Fibroblast of villous mesenchyme (primary cell): ENCODE data around the gene RET. TPM values are rescaled to one million over a fixed set of nuclear protein-coding genes. Genes with fewer than 3 reads are reported as not detected.

ENCODE experiments used
- DNase-seq: peaks from one replicate; pipeline ENCODE4 v3.0.0-alpha.2; 2010; ENCODE audit warnings: low read depth
- H3K4me3 ChIP-seq: 2 replicates; pipeline ENCODE4 v1.5.1; 2011; ENCODE audit warnings: low read depth, mild to moderate bottlenecking, low read length
- total RNA-seq: library from RNA; depleted of rRNA; stranded (reverse); fragments of >200 nt; gene quantifications from 2 replicates; pipeline ENCODE4 v1.2.3, GENCODE V29; 2012
- TF ChIP-seq, protein P1 (sequence below): IDR thresholded peaks from 2 replicates; pipeline ENCODE4 v1.5.1; 2012; ENCODE audit warnings: low read depth, mild to moderate bottlenecking, low read length; ENCODE audit not compliant: insufficient read depth

RET gene
- total RNA-seq, 1 donor: 0.43 TPM

DNA sequence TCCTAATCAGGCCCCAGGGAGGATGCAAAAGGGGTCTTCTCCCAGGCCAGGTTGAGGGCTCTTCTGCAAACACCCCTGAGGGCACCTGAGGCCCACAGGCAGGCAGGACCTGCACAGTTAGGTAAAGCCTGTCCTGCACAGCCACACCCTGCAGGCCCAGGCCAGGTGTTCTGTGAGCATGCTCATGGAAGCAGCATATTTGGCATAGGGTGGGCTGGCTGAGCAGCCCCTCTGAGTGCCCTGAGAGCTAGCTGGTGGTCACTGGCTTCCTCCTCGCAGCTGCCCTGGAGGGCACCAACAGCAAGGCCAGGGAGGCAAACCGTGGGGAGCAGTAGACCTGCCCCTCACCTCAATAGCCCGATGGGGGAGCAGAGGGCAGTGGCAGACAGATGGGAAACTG lies 3.7 kb upstream of the RET start:
- H3K4me3 ChIP-seq: no peak overlapping the region
- DNase-seq: no peak
- TF ChIP-seq, protein P1, sequence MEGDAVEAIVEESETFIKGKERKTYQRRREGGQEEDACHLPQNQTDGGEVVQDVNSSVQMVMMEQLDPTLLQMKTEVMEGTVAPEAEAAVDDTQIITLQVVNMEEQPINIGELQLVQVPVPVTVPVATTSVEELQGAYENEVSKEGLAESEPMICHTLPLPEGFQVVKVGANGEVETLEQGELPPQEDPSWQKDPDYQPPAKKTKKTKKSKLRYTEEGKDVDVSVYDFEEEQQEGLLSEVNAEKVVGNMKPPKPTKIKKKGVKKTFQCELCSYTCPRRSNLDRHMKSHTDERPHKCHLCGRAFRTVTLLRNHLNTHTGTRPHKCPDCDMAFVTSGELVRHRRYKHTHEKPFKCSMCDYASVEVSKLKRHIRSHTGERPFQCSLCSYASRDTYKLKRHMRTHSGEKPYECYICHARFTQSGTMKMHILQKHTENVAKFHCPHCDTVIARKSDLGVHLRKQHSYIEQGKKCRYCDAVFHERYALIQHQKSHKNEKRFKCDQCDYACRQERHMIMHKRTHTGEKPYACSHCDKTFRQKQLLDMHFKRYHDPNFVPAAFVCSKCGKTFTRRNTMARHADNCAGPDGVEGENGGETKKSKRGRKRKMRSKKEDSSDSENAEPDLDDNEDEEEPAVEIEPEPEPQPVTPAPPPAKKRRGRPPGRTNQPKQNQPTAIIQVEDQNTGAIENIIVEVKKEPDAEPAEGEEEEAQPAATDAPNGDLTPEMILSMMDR: no peak

DNA sequence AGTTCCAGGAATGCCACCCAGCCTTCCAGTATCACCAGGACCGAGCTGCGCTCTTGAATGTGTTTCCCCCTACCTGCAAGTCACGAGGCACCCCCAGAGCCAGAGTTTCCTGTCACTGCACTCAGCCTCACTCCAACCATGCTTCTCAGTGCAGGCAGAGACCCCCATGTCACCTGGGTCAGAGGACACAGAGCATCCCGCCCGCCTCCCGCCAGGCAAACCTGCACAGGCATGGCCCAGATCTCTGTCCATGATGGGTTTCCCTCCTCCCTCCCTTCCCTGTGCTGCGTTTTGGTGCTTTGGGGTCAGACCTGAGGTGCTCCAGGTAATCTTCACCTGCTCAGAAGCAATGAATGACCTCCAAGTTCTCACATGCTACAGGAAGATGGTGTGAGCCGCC lies 3.1 kb upstream of the RET start:
- H3K4me3 ChIP-seq: no peak overlapping the region
- TF ChIP-seq, protein P1: no peak
- DNase-seq: no peak

DNA sequence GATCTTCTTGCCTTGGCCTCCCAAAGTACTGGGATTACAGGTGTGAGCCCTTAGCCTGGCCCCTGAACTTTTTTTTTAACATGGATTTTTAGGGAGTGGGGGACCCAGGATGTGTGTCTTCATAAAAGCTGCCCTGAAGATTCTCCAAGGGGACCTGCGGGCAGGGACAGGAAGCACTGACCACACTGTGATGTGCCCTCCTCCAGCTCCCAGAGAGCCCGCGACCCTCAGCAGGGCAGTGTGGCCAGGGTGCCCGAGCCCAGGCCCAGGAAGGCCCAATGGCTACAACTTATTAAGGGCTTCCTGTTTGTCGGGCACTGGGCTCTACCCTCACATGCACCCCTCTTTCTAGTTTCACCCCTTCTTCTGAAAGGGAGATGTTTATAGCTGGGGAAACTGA lies 2.5 kb upstream of the RET start:
- TF ChIP-seq, protein P1: no peak
- no peak overlapping the region for H3K4me3 ChIP-seq

DNA sequence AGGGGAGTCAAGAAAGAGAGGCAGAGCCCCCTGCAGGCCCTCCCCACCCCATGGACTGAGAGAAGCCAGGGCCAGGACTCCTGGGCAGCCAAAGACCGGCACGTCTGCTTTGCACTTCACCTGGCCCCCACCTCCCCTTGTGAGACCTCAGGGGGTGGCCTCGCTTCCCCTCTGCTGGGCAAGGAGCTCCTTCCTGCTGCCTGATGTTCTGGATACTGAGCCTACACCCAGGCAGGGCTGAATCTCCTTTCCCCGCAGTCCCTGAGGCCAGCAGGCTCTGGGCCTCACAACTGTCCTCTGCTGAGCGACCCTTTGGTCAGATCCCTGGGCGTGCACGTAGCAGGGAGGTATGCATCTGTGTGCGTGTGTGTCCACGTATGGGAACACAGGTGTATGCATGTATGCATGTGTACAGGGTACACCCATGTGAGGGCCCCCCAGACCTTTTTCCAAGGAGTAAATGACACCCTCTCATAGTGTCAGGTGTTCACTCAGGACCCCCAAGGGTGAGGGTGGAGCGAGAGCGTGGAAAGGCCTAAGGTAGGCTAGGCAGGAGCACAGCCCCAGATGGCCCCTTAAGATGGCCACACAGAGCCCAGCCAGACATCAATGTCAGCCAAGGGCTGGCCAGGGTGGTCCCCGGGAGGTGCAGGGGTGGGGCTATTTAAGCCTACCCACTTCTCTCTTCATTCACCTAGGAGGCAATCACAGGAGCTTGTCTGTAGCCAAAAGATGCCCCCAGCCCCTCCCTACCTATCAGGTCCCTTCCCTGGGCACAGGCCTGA lies 1.9 kb upstream of the RET start:
- DNase-seq: no peak
- H3K4me3 ChIP-seq: no peak overlapping the region
- TF ChIP-seq, protein P1: no peak

More for the DNA sequence above, 2.5 kb upstream of the RET start:
- no peak for DNase-seq

DNA sequence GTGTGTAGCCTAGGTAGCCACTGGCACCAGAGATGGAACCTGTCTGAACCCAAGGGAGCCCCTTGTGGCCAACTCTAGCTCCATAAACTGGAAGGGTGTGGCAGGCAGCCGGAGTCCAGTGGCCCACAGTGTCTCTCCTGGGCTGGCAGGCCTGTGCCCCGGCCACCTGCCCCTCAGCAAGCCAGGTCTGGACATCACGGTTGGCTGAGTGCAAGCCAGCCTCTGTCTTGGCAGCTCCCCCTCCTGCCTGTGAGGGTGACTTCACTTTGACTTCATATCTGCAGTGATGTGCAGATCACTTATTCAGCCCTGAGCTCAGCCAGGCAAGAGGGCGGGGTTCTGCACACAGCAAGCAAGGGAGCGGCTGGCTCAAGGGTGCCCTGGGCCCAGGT lies 1.3 kb upstream of the RET start:
- TF ChIP-seq, protein P1: peak; percentile 10
- H3K4me3 ChIP-seq: no peak overlapping the region
- DNase-seq: no peak

DNA sequence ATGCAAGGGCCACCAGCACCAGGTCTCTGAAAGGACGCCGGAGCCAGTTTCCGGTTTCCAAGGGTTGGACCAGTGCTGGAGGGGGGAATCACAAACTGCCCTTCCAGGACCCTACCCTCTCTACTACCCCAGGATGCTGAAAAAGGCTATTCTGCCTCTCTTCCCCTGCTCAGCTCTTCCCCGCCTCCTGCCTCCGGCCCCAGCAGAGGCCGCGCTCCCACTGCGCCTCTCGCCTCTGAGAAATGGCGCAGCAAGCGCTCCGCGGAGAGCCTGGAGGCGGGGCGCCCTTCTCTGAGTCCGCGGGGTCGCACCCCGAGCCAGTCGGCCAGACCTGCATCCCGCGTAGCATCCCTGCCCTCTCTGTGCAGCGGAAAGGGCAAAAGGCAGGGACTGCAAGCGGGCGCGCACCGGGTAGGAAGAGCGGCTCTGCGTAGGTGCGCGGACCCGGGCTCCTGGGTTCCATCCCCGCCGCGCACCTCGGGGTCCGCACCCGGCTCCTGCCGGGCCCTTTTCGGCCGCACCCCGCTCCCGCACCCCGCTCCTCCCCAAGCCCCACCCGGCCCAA lies 476 bp upstream of the RET start:
- H3K4me3 ChIP-seq: peak overlapping the region; percentile 36
- DNase-seq: no peak
- TF ChIP-seq, protein P1: no peak
